ENCODE data around the gene PRKCI. TPM values are rescaled to one million over a fixed set of nuclear protein-coding genes. Genes with fewer than 3 reads are reported as not detected.
"Not testable (repeated sequence)": the region's sequence is repeated elsewhere in the genome, so short reads cannot be mapped to it uniquely, and the experiment has no call there.

PRKCI gene
- total RNA-seq, 2 donors from 2014 or later: 22.5 to 52.9 TPM

DNA sequence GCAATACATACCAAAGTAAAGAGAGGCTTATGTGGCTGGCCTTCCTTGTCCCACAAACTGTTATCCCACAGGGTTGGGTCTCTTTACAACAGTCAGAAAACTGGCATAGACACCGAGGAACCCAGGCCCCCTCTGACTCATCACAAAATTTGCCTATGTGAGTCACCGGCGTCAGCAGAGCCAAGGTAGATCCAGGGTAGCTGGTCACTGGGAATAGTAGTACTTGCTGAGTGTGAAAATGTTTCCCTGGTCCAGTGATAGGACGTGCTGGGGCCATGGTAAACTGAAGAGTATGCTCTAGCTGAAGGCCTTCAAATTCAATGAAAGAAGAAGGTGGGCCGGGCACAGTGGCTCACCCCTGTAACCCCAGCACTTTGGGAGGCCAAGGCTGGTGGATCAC lies 108.1 kb downstream of the PRKCI start:
- no peaks in the 10 kb centered on the region for H3K27me3 ChIP-seq (replicated peaks; ENCODE audit: insufficient read depth)
- TF ChIP-seq, protein P1, sequence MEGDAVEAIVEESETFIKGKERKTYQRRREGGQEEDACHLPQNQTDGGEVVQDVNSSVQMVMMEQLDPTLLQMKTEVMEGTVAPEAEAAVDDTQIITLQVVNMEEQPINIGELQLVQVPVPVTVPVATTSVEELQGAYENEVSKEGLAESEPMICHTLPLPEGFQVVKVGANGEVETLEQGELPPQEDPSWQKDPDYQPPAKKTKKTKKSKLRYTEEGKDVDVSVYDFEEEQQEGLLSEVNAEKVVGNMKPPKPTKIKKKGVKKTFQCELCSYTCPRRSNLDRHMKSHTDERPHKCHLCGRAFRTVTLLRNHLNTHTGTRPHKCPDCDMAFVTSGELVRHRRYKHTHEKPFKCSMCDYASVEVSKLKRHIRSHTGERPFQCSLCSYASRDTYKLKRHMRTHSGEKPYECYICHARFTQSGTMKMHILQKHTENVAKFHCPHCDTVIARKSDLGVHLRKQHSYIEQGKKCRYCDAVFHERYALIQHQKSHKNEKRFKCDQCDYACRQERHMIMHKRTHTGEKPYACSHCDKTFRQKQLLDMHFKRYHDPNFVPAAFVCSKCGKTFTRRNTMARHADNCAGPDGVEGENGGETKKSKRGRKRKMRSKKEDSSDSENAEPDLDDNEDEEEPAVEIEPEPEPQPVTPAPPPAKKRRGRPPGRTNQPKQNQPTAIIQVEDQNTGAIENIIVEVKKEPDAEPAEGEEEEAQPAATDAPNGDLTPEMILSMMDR (IDR thresholded peaks at IDR 0.05): no peak
- ATAC-seq (ENCODE audit: insufficient number of reproducible peaks, low FRiP score, low read depth) (no peak), DNase-seq (ENCODE audit: low spot score) (no peak)
- no peak overlapping the region for H3K4me3 ChIP-seq
- H3K36me3 ChIP-seq: no peaks in the 10 kb centered on the region
- peaks cover 0 to 6% of the 10 kb centered on the region in 2 donors for H3K4me1 ChIP-seq (ENCODE audit: control insufficient read depth in 1 of 2, low read depth in 2 of 2)
- no peak overlapping the region for H3K27ac ChIP-seq
- no peaks in the 10 kb centered on the region for H3K9me3 ChIP-seq

DNA sequence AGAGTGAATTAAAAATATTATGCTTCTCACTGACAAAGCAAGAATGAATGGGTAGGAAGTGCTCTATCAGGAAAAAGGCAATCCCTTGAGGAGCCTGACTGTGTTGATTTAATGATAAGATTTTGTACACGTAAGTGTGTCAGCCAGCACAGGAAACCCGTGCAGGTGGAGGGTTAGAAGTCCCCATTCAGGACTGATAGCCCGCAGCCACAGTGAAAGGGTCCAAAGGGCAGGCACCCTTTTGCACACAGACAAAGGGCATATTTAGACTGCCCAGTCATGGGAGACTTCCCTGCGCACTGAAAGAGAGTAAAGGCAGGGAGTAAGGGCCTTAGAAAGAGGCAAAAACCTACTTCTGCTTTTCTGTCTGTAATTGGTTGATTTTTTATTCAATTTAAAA lies 108.9 kb downstream of the PRKCI start:
- DNase-seq (ENCODE audit: low spot score) (no peak), ATAC-seq (ENCODE audit: insufficient number of reproducible peaks, low FRiP score, low read depth) (no peak)
- Histone ChIP-seq H3K4me1 (ENCODE audit: control insufficient read depth in 1 of 2, low read depth in 2 of 2) (peaks cover 0 to 6% of the 10 kb centered on the region in 2 donors), H3K27me3 (replicated peaks; ENCODE audit: insufficient read depth) (no peaks in the 10 kb centered on the region), H3K27ac (no peak overlapping the region), H3K36me3 (no peaks in the 10 kb centered on the region), H3K4me3 (no peak overlapping the region), H3K9me3 (no peaks in the 10 kb centered on the region)
- TF ChIP-seq, protein P1 (IDR thresholded peaks at IDR 0.05): no peak

DNA sequence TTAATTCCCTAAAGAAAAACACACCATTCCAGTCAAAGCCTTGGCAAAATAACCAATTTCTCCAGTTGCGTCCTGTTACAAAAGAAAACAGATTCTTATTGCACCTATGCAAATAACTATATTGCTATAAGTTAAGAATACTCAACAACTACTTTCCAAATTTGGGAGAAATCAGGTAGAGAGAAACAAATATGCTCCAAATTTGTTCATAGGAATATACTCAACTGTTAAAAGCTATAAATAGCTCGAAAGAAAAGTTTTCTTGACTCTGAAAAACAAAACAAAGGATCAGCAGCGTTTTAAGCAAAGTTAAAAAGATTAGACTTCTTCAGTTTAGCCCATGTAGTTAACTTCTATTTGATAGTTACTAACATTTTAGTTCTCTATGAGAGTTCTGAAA lies 115.2 kb downstream of the PRKCI start:
- H3K27me3 ChIP-seq (replicated peaks; ENCODE audit: insufficient read depth): no peaks in the 10 kb centered on the region
- H3K4me3 ChIP-seq: no peak overlapping the region
- ATAC-seq (ENCODE audit: insufficient number of reproducible peaks, low FRiP score, low read depth) (no peak), DNase-seq (ENCODE audit: low spot score) (no peak)
- no peaks in the 10 kb centered on the region for H3K36me3 ChIP-seq
- no peaks in the 10 kb centered on the region for H3K9me3 ChIP-seq
- H3K4me1 ChIP-seq (ENCODE audit: control insufficient read depth in 1 of 2, low read depth in 2 of 2): no peaks in the 10 kb centered on the region
- TF ChIP-seq, protein P1 (IDR thresholded peaks at IDR 0.05): no peak
- no peak overlapping the region for H3K27ac ChIP-seq

DNA sequence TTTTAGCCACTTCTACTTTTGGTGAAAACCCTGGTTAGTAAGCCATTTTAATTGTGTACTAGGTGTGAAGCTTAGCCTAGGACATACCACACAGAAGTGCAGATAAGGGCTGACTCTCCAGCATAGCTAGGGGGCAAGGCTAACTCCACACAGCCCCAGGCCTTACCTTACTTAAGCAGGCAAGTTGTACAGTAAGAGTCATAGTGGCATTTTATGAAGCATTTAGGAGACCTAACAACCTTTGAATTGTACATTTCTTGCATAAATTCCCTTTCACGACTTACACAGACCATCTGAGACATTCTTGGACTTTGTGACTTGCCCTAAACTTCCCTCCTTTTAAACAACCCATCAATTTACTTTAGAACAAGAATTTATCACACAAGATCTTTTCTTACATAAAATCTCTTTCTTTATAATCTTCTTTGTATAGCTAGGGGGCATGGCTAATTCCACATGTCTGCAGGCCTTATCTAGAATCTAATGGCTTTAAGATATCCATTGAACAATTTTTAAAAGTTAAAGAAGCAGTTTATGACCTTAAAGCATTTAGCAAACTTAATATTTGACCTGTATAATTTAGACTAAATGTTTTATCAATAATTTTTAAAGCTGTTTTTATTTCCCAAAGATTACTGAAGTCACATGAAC lies 116.6 kb downstream of the PRKCI start:
- Histone ChIP-seq H3K4me1 (ENCODE audit: control insufficient read depth in 1 of 2, low read depth in 2 of 2) (no peaks in the 10 kb centered on the region), H3K4me3 (no peak overlapping the region), H3K36me3 (no peaks in the 10 kb centered on the region), H3K9me3 (no peaks in the 10 kb centered on the region), H3K27me3 (replicated peaks; ENCODE audit: insufficient read depth) (no peaks in the 10 kb centered on the region), H3K27ac (no peak overlapping the region)
- no peak for DNase-seq (ENCODE audit: low spot score)
- no peak for ATAC-seq (ENCODE audit: insufficient number of reproducible peaks, low FRiP score, low read depth)
- TF ChIP-seq, protein P1 (IDR thresholded peaks at IDR 0.05): no peak

DNA sequence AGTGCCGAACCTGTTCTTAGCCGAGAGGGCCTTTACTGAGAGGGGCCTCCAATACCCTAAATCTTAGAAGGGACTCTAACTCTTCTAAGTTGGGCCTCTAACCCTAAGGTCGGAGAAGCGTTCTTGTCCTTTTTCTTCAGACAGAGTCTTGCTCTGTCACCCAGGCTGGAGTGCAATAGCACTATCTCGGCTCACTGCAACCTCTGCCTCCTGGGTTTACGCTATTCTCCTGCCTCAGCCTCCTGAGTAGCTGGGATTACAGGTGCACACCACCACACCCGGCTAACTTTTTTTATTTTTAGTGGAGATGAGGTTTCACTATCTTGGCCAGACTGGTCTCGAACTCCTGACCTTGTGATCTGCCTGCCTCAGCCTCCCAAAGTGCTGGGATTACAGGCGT lies 120.0 kb downstream of the PRKCI start:
- not testable (repeated sequence) for ATAC-seq (ENCODE audit: insufficient number of reproducible peaks, low FRiP score, low read depth); H3K36me3 ChIP-seq; H3K9me3 ChIP-seq; H3K4me1 ChIP-seq (ENCODE audit: control insufficient read depth in 1 of 2, low read depth in 2 of 2); H3K4me3 ChIP-seq; DNase-seq (ENCODE audit: low spot score); H3K27ac ChIP-seq; H3K27me3 ChIP-seq (replicated peaks; ENCODE audit: insufficient read depth)

DNA sequence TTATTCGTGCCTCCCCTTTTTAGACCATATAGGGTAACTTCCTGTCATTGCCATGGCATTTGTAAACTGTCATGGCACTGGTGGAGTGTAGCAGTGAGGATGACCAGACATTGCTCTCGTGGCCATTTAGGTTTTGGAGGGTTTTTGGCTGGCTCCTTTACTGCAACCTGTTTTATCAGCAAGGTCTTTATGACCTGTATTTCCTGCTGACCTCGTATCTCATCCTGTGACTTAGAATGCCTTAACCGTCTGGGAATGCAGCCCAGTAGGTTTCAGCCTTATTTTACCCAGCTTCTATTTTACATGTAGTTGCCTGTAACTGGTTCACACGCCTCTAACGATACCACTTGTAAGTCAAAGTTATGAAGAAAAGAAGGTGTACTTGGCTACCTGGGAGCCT lies 121.6 kb downstream of the PRKCI start:
- not testable (repeated sequence) for H3K9me3 ChIP-seq; H3K27me3 ChIP-seq (replicated peaks; ENCODE audit: insufficient read depth); ATAC-seq (ENCODE audit: insufficient number of reproducible peaks, low FRiP score, low read depth); H3K36me3 ChIP-seq; H3K27ac ChIP-seq; H3K4me1 ChIP-seq (ENCODE audit: control insufficient read depth in 1 of 2, low read depth in 2 of 2); H3K4me3 ChIP-seq; DNase-seq (ENCODE audit: low spot score)

Measured in thoracic aorta (tissue), 2 donors.